OCI-LY7 (cell line): ENCODE data around the gene BTBD18. TPM values are rescaled to one million over a fixed set of nuclear protein-coding genes. Genes with fewer than 3 reads are reported as not detected.

Experiments used
- BruUV-seq: library from RNA; stranded (reverse); fragments of 400-500 nt; replicated peaks from 2 replicates; lab custom pipeline; 2021; lab: Mats Ljungman, UMichigan
- CTCF ChIA-PET: fragments of 300-600 bp; sonication (Branson Sonifier 250); formaldehyde crosslinking; loops from one replicate; lab custom pipeline; 2022; ENCODE audit warnings: antibody characterized with exemption; ENCODE audit not compliant: unreplicated experiment; lab: Charles Lee
- POLR2A ChIA-PET: fragments of 300-600 bp; sonication (Branson Sonifier 250); formaldehyde crosslinking; loops from one replicate; lab custom pipeline; 2022; ENCODE audit warnings: antibody characterized with exemption; lab: Charles Lee
- DNase-seq: peaks from one replicate; pipeline ENCODE4 v3.0.0-alpha.2; 2015; ENCODE audit warnings: low spot score
- H2AFZ ChIP-seq: fragments of 200-600 bp; sonication (generic), shearing (Covaris generic); 2 replicates; pipeline ENCODE4 v1.6.1; 2014; ENCODE audit warnings: mild to moderate bottlenecking, antibody characterized with exemption, low read length, moderate library complexity
- H3K27ac ChIP-seq: fragments of 200-600 bp; sonication (generic); 2 replicates; pipeline ENCODE4 v1.5.1; 2014; ENCODE audit warnings: mixed run types, low read depth, mild to moderate bottlenecking, moderate library complexity, low read length, inconsistent platforms; ENCODE audit not compliant: poor library complexity, severe bottlenecking
- H3K36me3 ChIP-seq: fragments of 200-600 bp; sonication (generic); 2 replicates; pipeline ENCODE4 v1.6.1; 2014; ENCODE audit warnings: mild to moderate bottlenecking, antibody characterized with exemption, low read length, moderate library complexity, mixed read lengths; ENCODE audit not compliant: insufficient read depth
- H3K4me1 ChIP-seq: fragments of 200-600 bp; sonication (generic); 2 replicates; pipeline ENCODE4 v1.5.1; 2014; ENCODE audit warnings: mild to moderate bottlenecking, low read length; ENCODE audit not compliant: insufficient read depth, poor library complexity, severe bottlenecking
- H3K4me2 ChIP-seq: fragments of 200-600 bp; sonication (generic); 2 replicates; pipeline ENCODE4 v1.6.1; 2014; ENCODE audit warnings: mild to moderate bottlenecking, low read length
- H3K4me3 ChIP-seq: fragments of 200-600 bp; sonication (generic); 2 replicates; pipeline ENCODE4 v1.5.1; 2014; ENCODE audit warnings: mild to moderate bottlenecking, low read depth, low read length; ENCODE audit not compliant: poor library complexity, severe bottlenecking
- H3K79me2 ChIP-seq: fragments of 200-600 bp; sonication (generic); 2 replicates; pipeline ENCODE4 v1.6.1; 2016; ENCODE audit warnings: low read depth, mild to moderate bottlenecking, low read length, moderate library complexity, mixed read lengths; ENCODE audit not compliant: insufficient read depth
- H3K9me2 ChIP-seq: fragments of 200-600 bp; sonication (generic); 2 replicates; pipeline ENCODE4 v1.6.1; 2016; ENCODE audit warnings: mild to moderate bottlenecking, low read length, mixed read lengths; ENCODE audit not compliant: insufficient read depth
- H3K9me3 ChIP-seq: fragments of 200-600 bp; sonication (generic); 2 replicates; pipeline ENCODE4 v1.6.1; 2014; ENCODE audit warnings: mild to moderate bottlenecking, mixed run types, low read length, mixed read lengths
- H4K20me1 ChIP-seq: fragments of 200-600 bp; sonication (generic); 2 replicates; pipeline ENCODE4 v1.6.1; 2014; ENCODE audit warnings: mild to moderate bottlenecking, antibody characterized with exemption, low read length, moderate library complexity, mixed read lengths; ENCODE audit not compliant: insufficient read depth
- EZH2phosphoT487 ChIP-seq: fragments of 200-600 bp; sonication (generic); IDR thresholded peaks from 2 replicates; pipeline ENCODE4 v1.6.1; 2018; ENCODE audit warnings: low read depth, borderline replicate concordance, mild to moderate bottlenecking, mixed run types, antibody characterized with exemption, low read length, moderate library complexity, mixed read lengths
- intact Hi-C: fragments of 100-400 bp; cut with micrococcal nuclease; formaldehyde crosslinking; loops from one replicate; pipeline ENCODE4 v1.10.0; 2022; ENCODE audit not compliant: unreplicated experiment
- total RNA-seq, 2 experiments: library from RNA; depleted of rRNA in 1 of 2; stranded (reverse); fragments of >200 nt in 1 of 2; shearing (Covaris generic) in 1 of 2; gene quantifications; 2 replicates each; pipeline ENCODE4 v1.2.3, GENCODE V29; 2014 to 2022
- TF ChIP-seq, protein P1 (sequence below): fragments of 200-600 bp; sonication (generic); conservative IDR thresholded peaks from 2 replicates; pipeline ENCODE4 v1.5.1; 2014; ENCODE audit warnings: mild to moderate bottlenecking, antibody characterized with exemption, low read length, moderate library complexity, mixed read lengths

Gene BTBD18
- total RNA-seq, 2 experiments from 2014 or later = not detected

DNA sequence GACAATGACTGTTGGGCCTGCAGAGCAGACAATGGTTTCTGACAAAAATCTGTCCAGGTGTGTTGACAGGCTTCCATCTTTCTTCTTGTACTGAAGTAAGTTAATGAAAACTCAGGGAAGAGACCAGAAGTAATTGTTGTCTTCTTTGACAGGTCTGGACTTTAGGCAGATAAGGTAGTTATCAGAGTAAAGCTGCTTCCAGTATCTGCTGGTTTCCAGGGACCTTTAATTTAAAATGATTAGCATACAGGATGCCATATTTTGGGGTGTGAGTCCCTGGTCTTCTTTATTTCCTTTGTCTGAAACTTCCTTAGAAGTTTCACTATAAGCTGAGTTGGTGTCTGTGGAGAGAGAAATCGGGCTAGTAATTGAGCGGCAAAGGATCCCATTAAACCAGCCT, 37.8 kb downstream of the BTBD18 start:
- Histone ChIP-seq H2AFZ (no peak overlapping the region), H3K9me2 (no peaks in the 10 kb centered on the region), H4K20me1 (peaks cover 3% of the 10 kb centered on the region; the same call in 1 of the 2 replicates), H3K27ac (peak overlapping the region; percentile 82), H3K9me3 (no peaks in the 10 kb centered on the region), H3K4me2 (peak overlapping the region; percentile 93), H3K36me3 (peaks cover 41% of the 10 kb centered on the region), H3K4me3 (peak overlapping the region; percentile 89), H3K79me2 (peaks cover 59% of the 10 kb centered on the region), H3K4me1 (peaks cover 28% of the 10 kb centered on the region)
- ChIA-PET POLR2A (interaction anchor here (0.8 to 2.0 kb wide), 8 partner anchors 10 to 30 kb away, joined by 3 to 8 read pairs (median 4); no protein-coding TSS in a partner anchor), CTCF (no interaction called here)
- no peak for TF ChIP-seq EZH2phosphoT487
- TF ChIP-seq, protein P1, sequence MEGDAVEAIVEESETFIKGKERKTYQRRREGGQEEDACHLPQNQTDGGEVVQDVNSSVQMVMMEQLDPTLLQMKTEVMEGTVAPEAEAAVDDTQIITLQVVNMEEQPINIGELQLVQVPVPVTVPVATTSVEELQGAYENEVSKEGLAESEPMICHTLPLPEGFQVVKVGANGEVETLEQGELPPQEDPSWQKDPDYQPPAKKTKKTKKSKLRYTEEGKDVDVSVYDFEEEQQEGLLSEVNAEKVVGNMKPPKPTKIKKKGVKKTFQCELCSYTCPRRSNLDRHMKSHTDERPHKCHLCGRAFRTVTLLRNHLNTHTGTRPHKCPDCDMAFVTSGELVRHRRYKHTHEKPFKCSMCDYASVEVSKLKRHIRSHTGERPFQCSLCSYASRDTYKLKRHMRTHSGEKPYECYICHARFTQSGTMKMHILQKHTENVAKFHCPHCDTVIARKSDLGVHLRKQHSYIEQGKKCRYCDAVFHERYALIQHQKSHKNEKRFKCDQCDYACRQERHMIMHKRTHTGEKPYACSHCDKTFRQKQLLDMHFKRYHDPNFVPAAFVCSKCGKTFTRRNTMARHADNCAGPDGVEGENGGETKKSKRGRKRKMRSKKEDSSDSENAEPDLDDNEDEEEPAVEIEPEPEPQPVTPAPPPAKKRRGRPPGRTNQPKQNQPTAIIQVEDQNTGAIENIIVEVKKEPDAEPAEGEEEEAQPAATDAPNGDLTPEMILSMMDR = no peak
- intact Hi-C loops = no loop called here
- DNase-seq = no peak
- BruUV-seq = no TSS peak

DNA sequence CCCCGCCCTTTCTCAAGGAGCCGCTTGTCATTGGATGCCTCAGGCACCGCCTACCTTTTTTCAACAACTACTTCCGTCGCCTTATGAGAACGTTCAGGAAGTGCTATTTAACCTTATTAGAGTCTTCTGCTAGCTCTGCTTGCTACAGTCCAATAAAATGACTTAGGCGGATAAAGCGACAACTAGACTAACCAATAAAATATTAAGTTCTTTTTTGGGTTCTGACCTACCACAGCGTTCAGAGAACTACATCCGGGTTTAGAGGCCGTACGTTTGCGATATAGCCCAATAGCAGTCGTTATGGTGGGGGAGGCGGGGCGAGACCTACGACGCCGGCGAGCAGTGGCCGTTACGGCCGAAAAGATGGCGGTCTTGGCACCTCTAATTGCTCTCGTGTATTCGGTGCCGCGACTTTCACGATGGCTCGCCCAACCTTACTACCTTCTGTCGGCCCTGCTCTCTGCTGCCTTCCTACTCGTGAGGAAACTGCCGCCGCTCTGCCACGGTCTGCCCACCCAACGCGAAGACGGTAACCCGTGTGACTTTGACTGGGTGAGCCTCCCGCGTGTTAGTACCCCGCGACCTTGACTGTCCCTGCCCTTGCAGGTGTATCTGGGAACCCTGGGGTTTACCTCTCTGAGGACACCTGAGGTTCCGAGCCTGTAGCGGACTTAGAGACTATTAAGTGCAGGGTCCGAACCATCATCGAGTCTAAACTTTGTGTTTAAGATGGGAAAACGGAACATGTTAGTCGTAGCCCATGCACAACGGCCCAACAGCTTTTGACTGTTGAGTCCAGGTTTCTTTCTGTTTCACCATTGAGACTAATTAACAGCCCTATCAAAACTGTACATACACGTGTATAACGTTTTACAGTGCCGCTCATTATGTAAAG, 39.1 kb downstream of the BTBD18 start, which contains the start of gene TMX2:
Gene TMX2 (plus strand): TSS at position 338 of the 895 bp plus-strand sequence. CDS start 26 bp downstream, at position 364.
- POLR2A ChIA-PET = interaction anchor here (0.6 kb wide), 1 partner anchor 29 kb away, joined by 4 read pairs; the partner anchor contains the start of gene SELENOH
- TSS peak; percentile 80 for BruUV-seq
- peak within 1 kb of the TSS; percentile 93 for H3K4me2 ChIP-seq
- CTCF ChIA-PET = interaction anchor here (0.5 to 0.7 kb wide), 2 partner anchors 717 to 865 kb away, joined by 3 to 4 read pairs; no protein-coding TSS in a partner anchor
- H2AFZ ChIP-seq = peak within 1 kb of the TSS; percentile 80
- peak within 1 kb of the TSS; percentile 89 for H3K4me3 ChIP-seq
- no peaks in the 10 kb centered on the region for H3K9me2 ChIP-seq
- H3K9me3 ChIP-seq = no peaks in the 10 kb centered on the region
- TF ChIP-seq, protein P1 = no peak
- TF ChIP-seq EZH2phosphoT487 = no peak
- peaks cover 3% of the 10 kb centered on the region; the same call in 1 of the 2 replicates for H4K20me1 ChIP-seq
- H3K4me1 ChIP-seq = peaks cover 28% of the 10 kb centered on the region
- H3K36me3 ChIP-seq = peaks cover 37% of the 10 kb centered on the region
- peak within 1 kb of the TSS; percentile 82 for H3K27ac ChIP-seq
- H3K79me2 ChIP-seq = peaks cover 46% of the 10 kb centered on the region
- peak; percentile 98 for DNase-seq
- intact Hi-C loops = loop anchor here (1.0 kb wide), 3 partner anchors 29 to 182 kb away; partner anchors contain the start of genes SELENOH and TIMM10
